GM18873 (cell line): ENCODE results near the gene ITGA2B.
"Not testable (repeated sequence)": the region's sequence is repeated elsewhere in the genome, so short reads cannot be mapped to it uniquely, and the experiment has no call there.

Source experiments
- ATAC-seq: cut with Tn5 transposase; IDR thresholded peaks from one replicate; pipeline ENCODE4 v1.9.1; 2021; ENCODE audit warnings: mild to moderate bottlenecking, moderate library complexity, moderate number of reproducible peaks; ENCODE audit not compliant: unreplicated experiment, low FRiP score

Gene ITGA2B

DNA sequence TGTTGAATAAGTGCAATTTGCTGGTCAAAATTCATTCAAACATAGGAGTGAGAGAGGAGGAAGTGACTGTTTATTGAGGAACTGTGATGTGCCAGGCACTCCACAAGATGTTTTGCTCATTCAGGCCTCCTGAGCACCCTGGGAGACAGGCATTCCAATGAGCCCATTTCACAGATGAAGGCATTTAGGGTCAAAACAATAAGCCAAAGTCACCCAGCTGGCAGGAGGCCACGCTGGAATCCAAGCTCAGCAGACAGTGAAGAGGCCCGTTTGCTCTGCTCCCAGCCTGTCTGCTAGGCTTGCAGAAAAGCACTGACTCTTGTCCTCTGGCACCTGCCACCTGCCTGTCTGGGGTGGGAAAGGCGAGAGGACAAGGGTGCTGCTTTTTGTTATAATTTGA is 54.7 kb downstream of the ITGA2B start:
- ATAC-seq = no peak

- no peak for ATAC-seq
Measured at GRCh38 chr17:44334315-44334714, 55.1 kb downstream of the ITGA2B start.

GRCh38 chr17:44333371-44333770 is 56.1 kb downstream of the ITGA2B start:
- ATAC-seq = no peak

GRCh38 chr17:44331249-44331760 is 58.1 kb downstream of the ITGA2B start:
- ATAC-seq = no peak

DNA sequence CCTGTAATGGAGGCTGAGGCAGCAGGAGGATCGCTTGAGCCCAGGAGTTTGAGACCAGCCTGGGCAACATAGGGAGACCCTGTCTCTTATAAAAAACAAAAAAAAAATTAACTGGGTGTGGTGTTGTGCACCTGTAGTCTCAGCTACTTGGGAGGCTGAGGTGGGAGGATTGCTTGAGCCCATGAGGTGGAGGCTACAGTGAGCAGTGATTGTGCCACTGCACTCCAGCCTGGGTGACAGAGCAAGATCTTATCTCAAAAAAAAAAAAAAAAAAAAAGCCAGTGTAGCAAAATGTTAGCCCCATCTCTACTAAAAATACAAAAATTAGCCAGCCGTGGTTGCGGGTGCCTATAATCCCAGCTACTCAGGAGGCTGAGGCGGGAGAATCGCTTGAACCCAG is 59.2 kb downstream of the ITGA2B start:
- not testable (repeated sequence) for ATAC-seq

DNA sequence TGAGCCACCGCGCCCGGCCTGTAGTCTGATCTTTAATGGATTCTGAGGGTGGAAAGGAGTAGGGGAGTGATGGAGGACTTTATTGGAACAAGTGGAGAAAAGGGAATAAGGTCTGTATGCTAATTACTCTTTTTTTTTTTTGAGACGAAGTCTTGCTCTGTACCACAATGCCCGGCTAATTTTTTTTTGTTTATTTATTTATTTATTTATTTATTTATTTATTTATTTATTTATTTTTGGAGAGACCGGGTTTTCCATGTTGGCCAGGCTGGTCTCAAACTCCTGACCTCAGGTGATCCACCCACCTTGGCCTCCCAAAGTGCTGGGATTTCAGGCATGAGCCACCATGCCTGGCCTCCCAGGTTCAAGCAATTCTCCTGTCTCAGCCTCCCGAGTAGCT is 59.9 kb downstream of the ITGA2B start:
- ATAC-seq = not testable (repeated sequence)

- no peak for ATAC-seq
Measured at GRCh38 chr17:44327715-44328449, 61.6 kb downstream of the ITGA2B start.

- ATAC-seq = peak; percentile 38
Measured at GRCh38 chr17:44326861-44327444, 62.5 kb downstream of the ITGA2B start.

GRCh38 chr17:44324571-44325275 is 64.7 kb downstream of the ITGA2B start, which contains the start of gene SLC25A39:
Gene SLC25A39 (minus strand): TSS chr17:44324823. CDS start chr17:44323562, 1,261 bp downstream.
- peak; percentile 61 for ATAC-seq

DNA sequence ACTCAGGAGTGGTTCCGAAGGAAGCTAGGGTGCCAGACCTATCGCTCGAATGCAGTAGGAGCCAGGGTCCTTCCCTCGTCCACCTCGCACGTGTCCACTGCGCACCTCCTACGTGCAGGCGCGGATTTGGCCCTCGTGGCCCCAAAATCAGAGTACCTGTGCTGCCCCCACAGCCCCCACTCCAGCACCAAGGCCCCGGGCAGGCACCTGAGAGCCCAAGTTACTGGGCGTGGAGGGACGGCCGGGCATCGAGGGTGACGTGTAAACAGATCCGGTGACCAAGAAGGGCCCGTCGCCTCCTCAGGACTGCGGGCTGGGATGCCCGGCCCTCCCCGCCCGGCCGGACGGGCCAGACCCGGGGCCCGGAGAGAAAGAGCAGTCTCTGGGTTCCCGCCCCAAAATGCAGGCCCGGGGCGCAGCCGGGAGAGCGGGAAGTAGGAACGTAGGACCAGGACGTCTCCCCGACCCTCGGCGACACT is 65.3 kb downstream of the ITGA2B start:
- peak; percentile 3 for ATAC-seq

- ATAC-seq = no peak
Measured at GRCh38 chr17:44323359-44324091, 65.9 kb downstream of the ITGA2B start.

DNA sequence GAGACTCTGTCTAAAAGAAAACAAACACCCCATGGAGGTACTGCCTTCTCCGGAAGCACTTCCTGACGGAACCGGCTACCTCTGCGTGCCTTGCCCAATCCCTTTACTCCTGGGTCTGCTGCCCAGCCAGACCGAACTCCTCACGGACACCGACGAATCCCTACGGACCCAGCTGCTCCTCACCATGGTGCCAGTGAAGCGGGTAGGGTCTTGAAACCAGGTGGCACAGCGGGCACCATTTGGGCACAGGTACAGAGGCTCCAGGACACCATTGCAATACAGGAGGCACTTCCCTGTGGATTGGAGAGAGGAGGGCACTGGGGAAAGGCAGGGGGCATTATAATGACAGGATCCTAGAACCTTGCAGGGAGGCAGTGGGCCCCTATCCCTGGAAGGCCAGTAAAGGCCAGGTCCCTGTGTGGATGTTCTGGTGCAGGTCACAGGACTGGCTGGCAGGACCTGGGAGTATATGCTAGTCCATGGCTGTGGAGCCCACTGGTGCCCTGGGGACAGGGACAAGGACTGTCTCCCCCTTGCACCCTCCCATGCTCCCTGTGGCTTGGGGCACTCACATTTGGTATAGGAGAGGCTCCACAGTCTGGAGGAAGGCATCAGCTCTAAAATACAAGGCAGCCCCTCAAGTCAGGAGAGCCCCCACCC is 67.1 kb downstream of the ITGA2B start:
- no peak for ATAC-seq
